HG03460 (cell line): ENCODE results near the gene TMEM89.
A peak's percentile ranks its signal among the peaks of the same experiment; 100 is the strongest.

Source experiments
- ATAC-seq: cut with Tn5 transposase; IDR thresholded peaks from one replicate; pipeline ENCODE4 v1.9.1; 2021; ENCODE audit not compliant: unreplicated experiment

The TMEM89 gene, protein sequence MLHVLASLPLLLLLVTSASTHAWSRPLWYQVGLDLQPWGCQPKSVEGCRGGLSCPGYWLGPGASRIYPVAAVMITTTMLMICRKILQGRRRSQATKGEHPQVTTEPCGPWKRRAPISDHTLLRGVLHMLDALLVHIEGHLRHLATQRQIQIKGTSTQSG

GRCh38 chr3:48621461-48621869, at the start of gene TMEM89:
Gene TMEM89, minus strand, starts transcription at chr3:48621769. Its CDS starts 13 bp downstream, at chr3:48621756.
- ATAC-seq, result no peak

DNA sequence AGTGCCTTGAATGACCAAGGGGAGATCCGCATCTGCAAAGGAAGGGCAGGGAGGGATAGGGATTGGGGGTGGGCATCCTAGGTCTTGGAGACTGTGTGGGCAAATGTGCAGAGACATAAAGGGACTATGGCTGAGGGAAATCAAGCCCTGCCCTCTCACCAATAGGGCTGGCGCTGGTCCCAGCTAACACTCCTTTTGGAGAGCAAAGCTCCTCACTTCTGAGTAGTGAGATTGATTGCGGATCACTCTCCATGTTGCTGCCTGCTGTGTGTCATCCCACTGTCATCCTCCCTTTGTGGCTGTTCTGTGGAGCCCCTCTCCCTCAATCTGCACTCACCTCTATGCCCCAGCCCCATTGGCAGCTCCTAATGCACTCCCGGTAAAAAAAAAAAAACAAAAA, 43.4 kb upstream of the TMEM89 start:
- ATAC-seq, result no peak

GRCh38 chr3:48664313-48664644, 42.7 kb upstream of the TMEM89 start:
- ATAC-seq, result no peak

DNA sequence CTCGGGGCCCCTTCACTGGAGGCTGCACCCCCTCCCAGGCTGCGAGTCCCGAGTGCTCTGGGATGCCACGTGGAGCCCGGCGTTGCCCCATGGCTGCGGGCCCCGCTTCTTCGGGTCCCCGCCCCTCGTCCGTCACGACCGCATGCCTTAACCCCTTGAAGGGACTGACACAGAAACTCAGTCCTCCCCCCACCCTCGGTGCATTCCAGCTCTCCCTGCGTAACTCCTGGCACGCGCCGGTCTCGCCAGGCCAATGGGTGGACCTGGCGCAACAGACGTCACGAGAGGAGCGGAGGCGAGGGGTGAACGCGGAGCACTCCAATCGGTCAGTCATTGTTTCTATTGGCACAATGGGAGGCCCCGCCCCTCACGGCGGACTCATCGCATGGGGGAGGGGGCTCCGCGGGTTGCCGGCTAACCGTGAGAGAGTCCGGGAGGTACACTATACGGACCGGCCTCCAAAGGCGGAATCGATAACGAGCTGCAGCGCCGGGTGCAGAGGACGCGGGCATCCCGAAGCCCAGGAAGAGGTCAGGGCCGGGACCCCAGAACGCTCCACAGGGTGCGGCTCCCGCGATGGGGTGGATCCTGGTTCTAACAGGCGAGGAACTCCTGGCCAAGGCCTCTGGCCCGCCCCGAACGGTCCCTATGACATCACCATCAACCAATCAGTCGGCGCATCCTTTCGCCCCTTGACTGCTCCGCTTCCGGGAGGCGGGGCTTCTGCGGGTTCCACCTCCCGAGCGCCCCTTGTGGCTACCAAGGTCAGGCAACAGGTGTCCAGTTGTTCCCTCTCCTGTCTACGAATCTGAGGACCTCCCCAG, 42.1 kb upstream of the TMEM89 start:
- ATAC-seq, result peak; percentile 88

DNA sequence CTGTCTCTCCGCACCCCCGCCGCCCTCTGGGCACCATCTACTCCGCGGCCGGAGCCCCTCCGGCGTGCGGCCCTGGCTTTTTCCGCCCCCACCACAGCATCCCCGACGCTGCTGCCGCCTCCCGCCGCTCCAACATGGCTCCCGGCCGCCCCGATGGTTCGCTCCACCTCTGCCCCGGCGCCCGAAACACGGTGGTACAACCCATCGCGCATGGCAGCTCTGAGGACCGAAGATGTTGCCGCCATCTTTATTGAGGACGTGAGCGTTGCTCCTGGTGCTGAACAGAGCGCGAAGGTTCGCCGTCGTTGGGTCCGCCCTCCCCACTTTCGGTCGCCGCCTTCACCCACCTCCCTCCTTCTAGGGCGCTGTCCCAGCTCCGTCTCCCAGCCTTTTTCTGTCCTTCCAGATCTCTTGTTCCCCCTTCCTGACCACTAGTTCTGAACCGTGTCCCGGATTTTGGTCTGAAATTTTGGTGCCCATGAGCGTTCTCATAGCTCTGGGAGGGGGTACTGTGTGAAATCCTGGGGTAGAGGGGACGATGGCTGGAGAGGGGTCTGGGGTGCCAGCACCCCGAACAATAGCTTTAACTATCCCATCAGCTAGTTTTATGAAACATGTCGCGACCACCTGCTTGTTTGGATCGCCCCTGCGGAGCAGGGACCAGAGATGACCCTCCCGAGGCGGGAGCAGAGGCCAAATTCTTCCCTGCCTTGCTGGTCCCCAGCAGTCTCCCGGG, 41.4 kb upstream of the TMEM89 start, which contains the start of gene CELSR3:
TSS of gene CELSR3 (minus strand) at position 134 of the 736 bp plus-strand sequence. CDS start 252 bp downstream, outside the sequence.
- no peak for ATAC-seq

DNA sequence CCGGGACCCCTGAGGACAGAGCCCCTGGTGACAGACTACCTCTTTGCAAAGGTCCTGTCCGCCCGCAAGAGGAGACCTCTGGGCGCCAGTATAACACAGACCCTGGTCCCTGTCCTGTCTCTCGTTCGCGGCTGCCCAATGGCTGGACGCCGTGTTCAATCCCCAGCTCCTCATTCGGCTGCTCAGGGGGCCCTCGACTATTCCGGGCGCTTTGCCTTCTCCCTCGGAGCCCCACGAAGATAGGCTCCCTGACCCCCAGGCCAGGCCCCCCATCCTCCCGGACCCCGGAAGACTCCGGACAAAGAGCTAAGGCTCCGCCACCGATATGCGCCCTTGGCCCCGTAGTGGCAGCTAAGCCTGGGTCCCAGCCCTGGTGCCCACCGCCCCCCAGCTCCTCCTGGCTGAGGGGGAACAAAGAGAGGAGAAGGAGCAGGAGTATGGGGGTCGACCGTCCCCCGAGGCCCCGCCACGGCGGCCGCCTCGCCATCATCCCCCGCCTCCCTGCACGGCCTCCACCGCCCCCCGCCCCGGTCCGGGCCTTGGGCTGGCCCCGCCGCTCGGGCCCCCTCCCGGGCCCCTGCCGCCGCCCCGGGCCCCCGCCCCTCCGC, 40.7 kb upstream of the TMEM89 start:
- no peak for ATAC-seq

GRCh38 chr3:48661501-48662144, 40.1 kb upstream of the TMEM89 start:
- no peak for ATAC-seq

DNA sequence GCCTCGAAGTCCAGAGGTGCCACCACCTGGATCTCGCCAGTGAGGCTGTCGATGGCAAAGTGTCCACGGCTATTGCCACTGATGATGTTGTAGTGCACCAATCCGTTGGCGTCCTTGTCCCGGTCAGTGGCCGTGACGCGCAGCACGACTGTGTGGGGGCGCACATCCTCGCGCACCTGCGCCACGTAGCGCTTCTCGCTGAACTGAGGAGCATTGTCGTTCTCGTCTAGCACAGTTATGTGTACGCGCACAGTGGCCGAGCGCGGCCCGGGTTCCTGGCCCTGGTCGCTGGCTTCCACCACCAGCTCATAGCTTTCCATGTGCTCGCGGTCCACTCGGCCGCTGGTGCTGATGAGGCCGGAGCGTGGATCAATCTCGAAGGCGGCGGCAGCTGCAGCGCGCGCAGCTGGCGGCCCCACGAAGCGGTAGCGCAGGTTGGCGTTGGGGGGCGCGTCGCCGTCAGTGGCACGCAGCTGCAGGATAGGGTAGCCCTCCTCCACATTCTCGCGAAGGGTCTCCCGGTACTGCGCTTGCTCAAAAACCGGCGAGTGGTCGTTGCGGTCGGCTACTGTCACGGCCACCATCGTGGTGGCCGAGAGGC, 39.3 kb upstream of the TMEM89 start:
- ATAC-seq, result no peak

DNA sequence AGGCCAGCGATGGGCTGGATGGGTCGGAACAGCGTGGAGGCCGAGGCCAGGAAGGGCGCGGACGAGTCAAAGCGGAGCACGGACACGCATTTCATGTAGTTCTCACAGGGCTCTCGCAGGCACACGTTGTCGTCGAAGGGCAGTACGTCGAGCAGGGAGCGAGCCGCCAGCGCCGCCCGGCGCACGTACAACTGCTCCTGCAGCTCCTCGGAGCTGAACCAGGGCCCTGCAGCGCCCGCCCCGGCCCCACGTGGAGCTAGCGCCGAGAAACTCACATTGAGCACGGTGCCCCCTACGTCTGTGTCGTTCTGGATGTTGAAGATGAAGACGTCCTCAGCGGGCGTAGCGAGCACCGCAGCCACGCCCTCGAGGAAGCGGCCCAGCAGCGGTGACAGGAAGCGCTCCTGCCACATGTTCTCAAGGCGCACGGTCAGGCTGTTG, 35.3 kb upstream of the TMEM89 start:
- no peak for ATAC-seq

DNA sequence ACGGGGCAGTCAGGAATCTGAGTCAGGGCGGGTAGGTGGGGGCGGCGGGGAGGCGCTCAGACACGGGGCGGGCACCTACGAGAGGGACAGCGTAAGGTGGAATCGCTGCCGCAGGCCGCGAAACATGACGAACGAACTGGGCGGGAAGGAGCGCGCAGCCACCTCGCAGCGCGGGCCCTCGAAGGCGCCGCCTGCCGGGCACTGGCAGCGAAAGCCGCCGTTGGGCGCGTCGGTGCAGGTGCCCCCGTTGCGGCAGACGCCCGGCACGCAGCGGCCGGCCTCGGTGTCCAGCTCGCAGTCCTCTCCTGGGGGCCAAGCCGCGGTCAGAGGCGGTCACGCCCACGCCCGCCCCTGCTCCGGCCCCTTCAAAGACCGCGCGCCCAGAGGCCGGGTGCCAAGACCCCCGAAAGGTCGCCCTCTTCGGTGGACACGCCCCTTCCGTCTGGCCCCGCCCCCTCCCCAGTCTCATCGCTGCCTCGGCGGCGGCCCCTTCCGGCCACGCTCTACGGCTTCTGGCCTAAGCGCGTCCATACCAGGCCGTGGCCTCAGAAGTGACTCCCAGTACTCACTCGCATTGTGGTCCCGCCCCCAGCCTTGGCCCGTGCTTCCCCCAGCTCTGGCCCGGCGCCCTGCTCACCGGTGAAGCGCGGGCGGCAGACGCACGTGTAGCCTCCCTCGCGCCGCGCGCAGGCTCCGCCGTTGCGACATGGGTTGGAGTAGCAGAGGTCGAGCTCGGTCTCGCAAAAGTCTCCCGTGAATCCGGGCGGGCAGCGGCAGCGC, 34.7 kb upstream of the TMEM89 start:
- peak; percentile 55 for ATAC-seq

- no peak for ATAC-seq
Measured at GRCh38 chr3:48655606-48656005, 34.0 kb upstream of the TMEM89 start.

- no peak for ATAC-seq
Measured at GRCh38 chr3:48655063-48655462, 33.5 kb upstream of the TMEM89 start.

- ATAC-seq, result no peak
Measured at GRCh38 chr3:48652923-48653715, 31.6 kb upstream of the TMEM89 start.

- ATAC-seq, result no peak
Measured at GRCh38 chr3:48651771-48652170, 30.2 kb upstream of the TMEM89 start.

DNA sequence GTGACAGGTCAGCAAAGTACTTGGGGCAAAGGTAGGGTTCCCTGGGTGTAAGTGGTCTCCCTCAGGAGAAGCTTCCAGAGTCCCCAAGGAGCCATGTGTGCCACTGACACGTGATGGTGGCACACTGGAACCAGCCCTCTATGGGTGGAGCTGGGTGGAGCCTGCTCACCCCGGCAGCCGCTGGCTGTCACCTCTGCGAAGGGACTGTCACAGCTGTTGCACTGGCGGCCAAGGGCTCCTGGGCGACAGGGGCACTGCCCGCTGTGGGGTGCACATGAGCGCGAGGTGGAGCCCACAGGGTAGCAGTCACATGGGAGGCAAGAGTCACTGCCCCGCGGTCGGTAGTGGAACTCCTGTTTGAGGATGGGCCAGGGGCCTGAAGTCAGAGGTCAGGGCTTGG, 29.2 kb upstream of the TMEM89 start:
- no peak for ATAC-seq

GRCh38 chr3:48648188-48648850, 26.8 kb upstream of the TMEM89 start:
- ATAC-seq, result no peak

- no peak for ATAC-seq
Measured at GRCh38 chr3:48647714-48648113, 26.1 kb upstream of the TMEM89 start.
